ENCODE measurements around the gene VPS37D. TPM values are rescaled to one million over a fixed set of nuclear protein-coding genes. Genes with fewer than 3 reads are reported as not detected.

The VPS37D gene
- total and polyA plus RNA-seq, 2 experiments from 2014 or later, result 2.2 to 7.0 TPM

DNA sequence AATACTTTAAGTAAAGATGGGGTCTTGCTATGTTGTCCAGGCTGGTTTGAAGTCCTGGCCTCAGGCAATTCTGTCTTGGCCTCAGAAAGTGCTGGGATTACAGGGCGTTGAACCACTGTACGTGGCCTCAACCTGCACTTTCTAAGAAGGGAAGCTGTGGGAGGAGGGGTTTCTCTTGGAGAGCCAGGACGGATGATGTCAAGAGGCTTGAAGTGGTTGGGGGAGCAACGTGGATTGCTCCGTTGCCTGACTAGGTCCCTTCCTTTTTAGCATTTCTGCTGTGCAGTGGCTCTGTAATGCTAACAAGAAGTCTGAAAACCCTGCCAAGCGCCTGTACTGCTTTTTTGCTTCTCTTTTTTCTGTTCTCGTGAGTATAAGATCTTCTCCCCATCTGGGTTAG, 23.0 kb downstream of the VPS37D start:
- Histone ChIP-seq H3K4me2 (no peak overlapping the region), H3K27me3 (ENCODE audit: insufficient read depth) (no peaks in the 10 kb centered on the region), H3K36me3 (ENCODE audit: insufficient read depth) (peaks cover 31% of the 10 kb centered on the region; the same call in 1 of the 2 replicates), H3F3A (replicated peaks; ENCODE audit: low read depth) (no peaks in the 10 kb centered on the region), H3K79me2 (replicated peaks; ENCODE audit: insufficient read depth) (peaks cover 40% of the 10 kb centered on the region), H3K4me3 (no peak overlapping the region), H3K4me1 (ENCODE audit: insufficient read depth) (no peaks in the 10 kb centered on the region), H2AFZ (no peak overlapping the region), H3K27ac (ENCODE audit: low read depth) (no peak overlapping the region), H4K20me1 (replicated peaks; ENCODE audit: insufficient read depth) (peaks cover 27% of the 10 kb centered on the region), H3K9me2 (ENCODE audit: insufficient read depth) (no peaks in the 10 kb centered on the region)
- Mint-ChIP-seq H3K36me3 (ENCODE audit: low read depth) (peaks cover 73% of the 10 kb centered on the region), H3K27me3 (ENCODE audit: insufficient read depth, low read depth, poor library complexity) (peaks cover 4% of the 10 kb centered on the region), H3K9me3 (no peaks in the 10 kb centered on the region; the same call in 2 of the 3 replicates), H3K4me1 (no peaks in the 10 kb centered on the region), H3K4me3 (no peak overlapping the region), H3K27ac (no peak overlapping the region)
- no peak for DNase-seq (ENCODE audit: low spot score)
- TF ChIP-seq EZH2 (IDR thresholded peaks at IDR 0.05; ENCODE audit: low read depth, unreplicated experiment) (no peak), JUNB (IDR thresholded peaks at IDR 0.05; ENCODE audit: unreplicated experiment) (no peak), POLR2AphosphoS5 (IDR thresholded peaks at IDR 0.05; ENCODE audit: low read depth) (no peak), CREB1 (CRISPR knock-in tag; IDR thresholded peaks at IDR 0.05; ENCODE audit: low read depth) (no peak), NANOG (IDR thresholded peaks at IDR 0.05; ENCODE audit: borderline replicate concordance) (no peak), STAT1 (IDR thresholded peaks at IDR 0.05; ENCODE audit: unreplicated experiment) (no peak), ZNF331 (CRISPR knock-in tag; IDR thresholded peaks at IDR 0.05; ENCODE audit: low read depth) (no peak), ZNF114 (CRISPR knock-in tag; IDR thresholded peaks at IDR 0.05) (no peak), EZH2phosphoT487 (IDR thresholded peaks at IDR 0.05; ENCODE audit: unreplicated experiment) (no peak)
- TF ChIP-seq, protein P1, sequence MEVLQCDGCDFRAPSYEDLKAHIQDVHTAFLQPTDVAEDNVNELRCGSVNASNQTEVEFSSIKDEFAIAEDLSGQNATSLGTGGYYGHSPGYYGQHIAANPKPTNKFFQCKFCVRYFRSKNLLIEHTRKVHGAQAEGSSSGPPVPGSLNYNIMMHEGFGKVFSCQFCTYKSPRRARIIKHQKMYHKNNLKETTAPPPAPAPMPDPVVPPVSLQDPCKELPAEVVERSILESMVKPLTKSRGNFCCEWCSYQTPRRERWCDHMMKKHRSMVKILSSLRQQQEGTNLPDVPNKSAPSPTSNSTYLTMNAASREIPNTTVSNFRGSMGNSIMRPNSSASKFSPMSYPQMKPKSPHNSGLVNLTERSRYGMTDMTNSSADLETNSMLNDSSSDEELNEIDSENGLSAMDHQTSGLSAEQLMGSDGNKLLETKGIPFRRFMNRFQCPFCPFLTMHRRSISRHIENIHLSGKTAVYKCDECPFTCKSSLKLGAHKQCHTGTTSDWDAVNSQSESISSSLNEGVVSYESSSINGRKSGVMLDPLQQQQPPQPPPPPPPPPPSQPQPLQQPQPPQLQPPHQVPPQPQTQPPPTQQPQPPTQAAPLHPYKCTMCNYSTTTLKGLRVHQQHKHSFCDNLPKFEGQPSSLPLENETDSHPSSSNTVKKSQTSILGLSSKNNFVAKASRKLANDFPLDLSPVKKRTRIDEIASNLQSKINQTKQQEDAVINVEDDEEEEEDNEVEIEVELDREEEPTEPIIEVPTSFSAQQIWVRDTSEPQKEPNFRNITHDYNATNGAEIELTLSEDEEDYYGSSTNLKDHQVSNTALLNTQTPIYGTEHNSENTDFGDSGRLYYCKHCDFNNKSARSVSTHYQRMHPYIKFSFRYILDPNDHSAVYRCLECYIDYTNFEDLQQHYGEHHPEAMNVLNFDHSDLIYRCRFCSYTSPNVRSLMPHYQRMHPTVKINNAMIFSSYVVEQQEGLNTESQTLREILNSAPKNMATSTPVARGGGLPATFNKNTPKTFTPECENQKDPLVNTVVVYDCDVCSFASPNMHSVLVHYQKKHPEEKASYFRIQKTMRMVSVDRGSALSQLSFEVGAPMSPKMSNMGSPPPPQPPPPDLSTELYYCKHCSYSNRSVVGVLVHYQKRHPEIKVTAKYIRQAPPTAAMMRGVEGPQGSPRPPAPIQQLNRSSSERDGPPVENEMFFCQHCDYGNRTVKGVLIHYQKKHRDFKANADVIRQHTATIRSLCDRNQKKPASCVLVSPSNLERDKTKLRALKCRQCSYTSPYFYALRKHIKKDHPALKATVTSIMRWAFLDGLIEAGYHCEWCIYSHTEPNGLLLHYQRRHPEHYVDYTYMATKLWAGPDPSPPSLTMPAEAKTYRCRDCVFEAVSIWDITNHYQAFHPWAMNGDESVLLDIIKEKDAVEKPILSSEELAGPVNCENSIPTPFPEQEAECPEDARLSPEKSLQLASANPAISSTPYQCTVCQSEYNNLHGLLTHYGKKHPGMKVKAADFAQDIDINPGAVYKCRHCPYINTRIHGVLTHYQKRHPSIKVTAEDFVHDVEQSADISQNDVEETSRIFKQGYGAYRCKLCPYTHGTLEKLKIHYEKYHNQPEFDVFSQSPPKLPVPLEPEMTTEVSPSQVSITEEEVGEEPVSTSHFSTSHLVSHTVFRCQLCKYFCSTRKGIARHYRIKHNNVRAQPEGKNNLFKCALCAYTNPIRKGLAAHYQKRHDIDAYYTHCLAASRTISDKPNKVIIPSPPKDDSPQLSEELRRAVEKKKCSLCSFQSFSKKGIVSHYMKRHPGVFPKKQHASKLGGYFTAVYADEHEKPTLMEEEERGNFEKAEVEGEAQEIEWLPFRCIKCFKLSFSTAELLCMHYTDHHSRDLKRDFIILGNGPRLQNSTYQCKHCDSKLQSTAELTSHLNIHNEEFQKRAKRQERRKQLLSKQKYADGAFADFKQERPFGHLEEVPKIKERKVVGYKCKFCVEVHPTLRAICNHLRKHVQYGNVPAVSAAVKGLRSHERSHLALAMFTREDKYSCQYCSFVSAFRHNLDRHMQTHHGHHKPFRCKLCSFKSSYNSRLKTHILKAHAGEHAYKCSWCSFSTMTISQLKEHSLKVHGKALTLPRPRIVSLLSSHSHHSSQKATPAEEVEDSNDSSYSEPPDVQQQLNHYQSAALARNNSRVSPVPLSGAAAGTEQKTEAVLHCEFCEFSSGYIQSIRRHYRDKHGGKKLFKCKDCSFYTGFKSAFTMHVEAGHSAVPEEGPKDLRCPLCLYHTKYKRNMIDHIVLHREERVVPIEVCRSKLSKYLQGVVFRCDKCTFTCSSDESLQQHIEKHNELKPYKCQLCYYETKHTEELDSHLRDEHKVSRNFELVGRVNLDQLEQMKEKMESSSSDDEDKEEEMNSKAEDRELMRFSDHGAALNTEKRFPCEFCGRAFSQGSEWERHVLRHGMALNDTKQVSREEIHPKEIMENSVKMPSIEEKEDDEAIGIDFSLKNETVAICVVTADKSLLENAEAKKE (CRISPR knock-in tag; IDR thresholded peaks at IDR 0.05), result no peak
- TF ChIP-seq, protein P2, sequence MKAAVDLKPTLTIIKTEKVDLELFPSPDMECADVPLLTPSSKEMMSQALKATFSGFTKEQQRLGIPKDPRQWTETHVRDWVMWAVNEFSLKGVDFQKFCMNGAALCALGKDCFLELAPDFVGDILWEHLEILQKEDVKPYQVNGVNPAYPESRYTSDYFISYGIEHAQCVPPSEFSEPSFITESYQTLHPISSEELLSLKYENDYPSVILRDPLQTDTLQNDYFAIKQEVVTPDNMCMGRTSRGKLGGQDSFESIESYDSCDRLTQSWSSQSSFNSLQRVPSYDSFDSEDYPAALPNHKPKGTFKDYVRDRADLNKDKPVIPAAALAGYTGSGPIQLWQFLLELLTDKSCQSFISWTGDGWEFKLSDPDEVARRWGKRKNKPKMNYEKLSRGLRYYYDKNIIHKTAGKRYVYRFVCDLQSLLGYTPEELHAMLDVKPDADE (IDR thresholded peaks at IDR 0.05), result no peak
- TF ChIP-seq, protein P3, sequence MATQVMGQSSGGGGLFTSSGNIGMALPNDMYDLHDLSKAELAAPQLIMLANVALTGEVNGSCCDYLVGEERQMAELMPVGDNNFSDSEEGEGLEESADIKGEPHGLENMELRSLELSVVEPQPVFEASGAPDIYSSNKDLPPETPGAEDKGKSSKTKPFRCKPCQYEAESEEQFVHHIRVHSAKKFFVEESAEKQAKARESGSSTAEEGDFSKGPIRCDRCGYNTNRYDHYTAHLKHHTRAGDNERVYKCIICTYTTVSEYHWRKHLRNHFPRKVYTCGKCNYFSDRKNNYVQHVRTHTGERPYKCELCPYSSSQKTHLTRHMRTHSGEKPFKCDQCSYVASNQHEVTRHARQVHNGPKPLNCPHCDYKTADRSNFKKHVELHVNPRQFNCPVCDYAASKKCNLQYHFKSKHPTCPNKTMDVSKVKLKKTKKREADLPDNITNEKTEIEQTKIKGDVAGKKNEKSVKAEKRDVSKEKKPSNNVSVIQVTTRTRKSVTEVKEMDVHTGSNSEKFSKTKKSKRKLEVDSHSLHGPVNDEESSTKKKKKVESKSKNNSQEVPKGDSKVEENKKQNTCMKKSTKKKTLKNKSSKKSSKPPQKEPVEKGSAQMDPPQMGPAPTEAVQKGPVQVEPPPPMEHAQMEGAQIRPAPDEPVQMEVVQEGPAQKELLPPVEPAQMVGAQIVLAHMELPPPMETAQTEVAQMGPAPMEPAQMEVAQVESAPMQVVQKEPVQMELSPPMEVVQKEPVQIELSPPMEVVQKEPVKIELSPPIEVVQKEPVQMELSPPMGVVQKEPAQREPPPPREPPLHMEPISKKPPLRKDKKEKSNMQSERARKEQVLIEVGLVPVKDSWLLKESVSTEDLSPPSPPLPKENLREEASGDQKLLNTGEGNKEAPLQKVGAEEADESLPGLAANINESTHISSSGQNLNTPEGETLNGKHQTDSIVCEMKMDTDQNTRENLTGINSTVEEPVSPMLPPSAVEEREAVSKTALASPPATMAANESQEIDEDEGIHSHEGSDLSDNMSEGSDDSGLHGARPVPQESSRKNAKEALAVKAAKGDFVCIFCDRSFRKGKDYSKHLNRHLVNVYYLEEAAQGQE (IDR thresholded peaks at IDR 0.05; ENCODE audit: unreplicated experiment), result no peak
- TF ChIP-seq, protein P4, sequence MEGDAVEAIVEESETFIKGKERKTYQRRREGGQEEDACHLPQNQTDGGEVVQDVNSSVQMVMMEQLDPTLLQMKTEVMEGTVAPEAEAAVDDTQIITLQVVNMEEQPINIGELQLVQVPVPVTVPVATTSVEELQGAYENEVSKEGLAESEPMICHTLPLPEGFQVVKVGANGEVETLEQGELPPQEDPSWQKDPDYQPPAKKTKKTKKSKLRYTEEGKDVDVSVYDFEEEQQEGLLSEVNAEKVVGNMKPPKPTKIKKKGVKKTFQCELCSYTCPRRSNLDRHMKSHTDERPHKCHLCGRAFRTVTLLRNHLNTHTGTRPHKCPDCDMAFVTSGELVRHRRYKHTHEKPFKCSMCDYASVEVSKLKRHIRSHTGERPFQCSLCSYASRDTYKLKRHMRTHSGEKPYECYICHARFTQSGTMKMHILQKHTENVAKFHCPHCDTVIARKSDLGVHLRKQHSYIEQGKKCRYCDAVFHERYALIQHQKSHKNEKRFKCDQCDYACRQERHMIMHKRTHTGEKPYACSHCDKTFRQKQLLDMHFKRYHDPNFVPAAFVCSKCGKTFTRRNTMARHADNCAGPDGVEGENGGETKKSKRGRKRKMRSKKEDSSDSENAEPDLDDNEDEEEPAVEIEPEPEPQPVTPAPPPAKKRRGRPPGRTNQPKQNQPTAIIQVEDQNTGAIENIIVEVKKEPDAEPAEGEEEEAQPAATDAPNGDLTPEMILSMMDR (conservative IDR thresholded peaks at IDR 0.05; ENCODE audit: low read depth in 2 of 2), result no peak
- no peak for ATAC-seq

All from GM23338 (cell line).